ENCODE results near the gene RAD9A.

Gene RAD9A

DNA sequence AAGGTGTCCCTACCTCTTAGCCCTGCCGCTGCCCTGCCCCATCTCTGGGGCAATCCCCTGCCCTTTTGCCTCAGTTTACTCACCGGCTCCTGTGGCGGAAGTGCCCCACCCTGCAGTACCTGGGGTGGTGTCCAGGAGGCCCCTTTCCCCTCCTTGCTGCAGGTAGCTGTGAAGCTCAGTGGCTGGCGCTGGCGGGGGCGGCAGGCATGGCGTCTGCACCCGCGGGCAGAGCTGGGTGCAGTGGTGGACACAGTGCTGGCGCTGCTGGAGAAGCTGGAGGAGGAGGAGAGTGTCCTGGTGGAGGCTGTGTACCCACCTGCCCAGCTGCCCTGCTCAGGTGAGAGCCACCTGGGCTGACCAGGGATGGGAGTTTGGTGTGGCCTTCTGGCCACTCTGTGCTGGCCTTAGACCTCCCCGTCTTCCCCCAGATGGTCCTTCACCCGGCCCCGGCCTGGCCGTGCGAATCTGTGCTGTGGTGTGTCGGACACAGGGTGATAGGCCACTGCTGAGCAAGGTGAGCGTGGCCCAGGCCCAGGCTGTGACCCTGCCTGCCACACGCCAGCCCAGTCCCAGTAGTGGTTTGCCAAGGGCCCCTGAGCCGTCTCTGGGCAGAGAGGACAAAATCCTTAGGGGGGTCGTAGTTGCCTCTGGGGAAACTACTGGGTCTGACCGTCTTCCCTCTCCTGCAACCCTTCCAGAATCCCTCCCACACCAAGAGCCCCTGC lies 27.7 kb downstream of the RAD9A start:
- Mint-ChIP-seq H3K27me3 (ENCODE audit: low read depth, poor library complexity) (peaks cover 36% of the 10 kb centered on the region), H3K36me3 (ENCODE audit: low read depth) (no peaks in the 10 kb centered on the region), H3K9me3 (no peaks in the 10 kb centered on the region), H3K27ac (no peak overlapping the region), H3K4me1 (peaks cover 25% of the 10 kb centered on the region), H3K4me3 (peak overlapping the region; percentile 78)
- no peak for DNase-seq
- no peak for TF ChIP-seq CTCF (IDR thresholded peaks at IDR 0.05)

- H3K27me3 Mint-ChIP-seq (ENCODE audit: low read depth, poor library complexity), result peaks cover 29% of the 10 kb centered on the region
- H3K4me1 Mint-ChIP-seq, result peaks cover 25% of the 10 kb centered on the region
- no peak for TF ChIP-seq CTCF (IDR thresholded peaks at IDR 0.05)
- H3K4me3 Mint-ChIP-seq, result peak overlapping the region; percentile 78
- no peaks in the 10 kb centered on the region for H3K9me3 Mint-ChIP-seq
- no peak for DNase-seq
- H3K27ac Mint-ChIP-seq, result no peak overlapping the region
- no peaks in the 10 kb centered on the region for H3K36me3 Mint-ChIP-seq (ENCODE audit: low read depth)
Measured at GRCh38 chr11:67420147-67420645, 28.4 kb downstream of the RAD9A start.

- no peaks in the 10 kb centered on the region for H3K9me3 Mint-ChIP-seq
- peak overlapping the region; percentile 67 for H3K4me3 Mint-ChIP-seq
- TF ChIP-seq CTCF (IDR thresholded peaks at IDR 0.05), result no peak
- peak; percentile 99 for DNase-seq
- peaks cover 25% of the 10 kb centered on the region for H3K4me1 Mint-ChIP-seq
- no peaks in the 10 kb centered on the region for H3K36me3 Mint-ChIP-seq (ENCODE audit: low read depth)
- peaks cover 29% of the 10 kb centered on the region for H3K27me3 Mint-ChIP-seq (ENCODE audit: low read depth, poor library complexity)
- H3K27ac Mint-ChIP-seq, result no peak overlapping the region
Measured at GRCh38 chr11:67420646-67421429, 29.1 kb downstream of the RAD9A start.

- no peak for TF ChIP-seq CTCF (IDR thresholded peaks at IDR 0.05)
- Mint-ChIP-seq H3K36me3 (ENCODE audit: low read depth) (no peaks in the 10 kb centered on the region), H3K4me3 (peak overlapping the region; percentile 67), H3K4me1 (peaks cover 19% of the 10 kb centered on the region), H3K27me3 (ENCODE audit: low read depth, poor library complexity) (peaks cover 23% of the 10 kb centered on the region), H3K9me3 (no peaks in the 10 kb centered on the region), H3K27ac (no peak overlapping the region)
- DNase-seq, result no peak
Measured at GRCh38 chr11:67421430-67422031, 29.7 kb downstream of the RAD9A start.

DNA sequence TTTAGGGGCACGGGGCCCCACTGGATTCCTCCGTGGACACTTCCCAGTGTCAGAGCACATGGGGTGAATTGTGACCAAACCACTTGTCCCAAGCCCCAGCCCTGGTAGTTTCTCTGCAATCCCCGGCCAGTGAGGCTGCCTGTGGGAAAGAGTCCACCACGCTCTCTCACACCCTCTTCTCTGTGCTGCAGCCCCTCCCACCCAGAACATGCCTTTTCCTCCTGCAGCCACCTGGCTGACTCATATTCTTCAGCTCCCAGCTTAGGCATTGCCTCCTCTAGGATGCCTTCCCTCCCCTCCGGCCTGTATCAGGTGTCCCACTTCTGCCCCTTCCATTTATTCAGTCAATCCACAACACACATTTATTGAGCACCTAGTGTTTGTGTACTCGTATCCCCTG lies 31.1 kb downstream of the RAD9A start:
- Mint-ChIP-seq H3K4me1 (peaks cover 19% of the 10 kb centered on the region), H3K27ac (no peak overlapping the region), H3K36me3 (ENCODE audit: low read depth) (no peaks in the 10 kb centered on the region), H3K9me3 (no peaks in the 10 kb centered on the region), H3K4me3 (no peak overlapping the region), H3K27me3 (ENCODE audit: low read depth, poor library complexity) (peaks cover 15% of the 10 kb centered on the region)
- TF ChIP-seq CTCF (IDR thresholded peaks at IDR 0.05), result no peak
- DNase-seq, result no peak

Measured in nephron progenitor cell (in vitro differentiated cells).